ENCODE measurements around the gene MAMDC2. TPM values are rescaled to one million over a fixed set of nuclear protein-coding genes. Genes with fewer than 3 reads are reported as not detected.

MAMDC2 gene
- total and polyA plus RNA-seq, 2 of the 4 experiments (the other 2 are of a cell fraction), result 5.0 to 5.2 TPM

GRCh38 chr9:70013598-70014196 lies 30.0 kb upstream of the MAMDC2 start:
- Histone ChIP-seq H3K18ac (ENCODE audit: low read depth, low read length) (no peak overlapping the region), H3K9me1 (ENCODE audit: insufficient read depth, low read length) (0 out of 2 replicates have a peak, but pooled peaks cover 6% of the 10 kb centered on the region), H3K4ac (ENCODE audit: low read depth, low read length) (peak overlapping the region; percentile 64; the same call in 1 of the 2 replicates), H3K27me3 (ENCODE audit: control insufficient read depth, insufficient read depth, low read length) (no peaks in the 10 kb centered on the region), H2BK15ac (ENCODE audit: low read depth, low read length) (no peak overlapping the region; the same call in 2 of the 3 replicates), H2BK5ac (ENCODE audit: low read depth, low read length, poor library complexity, severe bottlenecking) (no peak overlapping the region), H3K14ac (replicated peaks; ENCODE audit: low read depth, low read length) (peak overlapping the region; percentile 7; the same call in 1 of the 2 replicates), H3K36me3 (ENCODE audit: control insufficient read depth, insufficient read depth, low read length) (no peaks in the 10 kb centered on the region), H4K8ac (ENCODE audit: low read depth in 2 of 2, low read length in 2 of 2) (peak overlapping the region in 1 of 2 experiments; percentile 32; a peak in 2 of 4 replicates), H2AK5ac (ENCODE audit: low read depth, low read length) (no peak overlapping the region), H2BK120ac (ENCODE audit: low read depth, low read length) (no peak overlapping the region; the same call in 1 of the 2 replicates), H3K23ac (ENCODE audit: low read depth, low read length) (peak overlapping the region; percentile 41; the same call in 1 of the 2 replicates), H3K4me3 (ENCODE audit: insufficient read depth, low read depth, low read length) (no peak overlapping the region), H2AFZ (replicated peaks; ENCODE audit: low read length, poor library complexity) (peak overlapping the region; percentile 3), H2AK9ac (replicated peaks; ENCODE audit: low read depth, low read length, poor library complexity) (peak overlapping the region; percentile 76), H3K4me2 (ENCODE audit: low read depth, low read length) (no peak overlapping the region), H3K56ac (ENCODE audit: extremely low read depth, insufficient read depth, low read length) (no peak overlapping the region), H3K9me3 (ENCODE audit: control insufficient read depth, insufficient read depth, low read length) (no peaks in the 10 kb centered on the region), H3K79me1 (ENCODE audit: low read depth in 1 of 2, low read length in 2 of 2) (no peaks in the 10 kb centered on the region), H4K91ac (ENCODE audit: insufficient read depth, low read depth, low read length) (no peak overlapping the region), H2BK20ac (ENCODE audit: low read depth, low read length) (no peak overlapping the region), H3K27ac (ENCODE audit: insufficient read depth, low read length) (no peak overlapping the region), H3K9ac (ENCODE audit: low read depth, low read length) (no peak overlapping the region), H4K20me1 (ENCODE audit: insufficient read depth, low read length) (no peaks in the 10 kb centered on the region), H4K5ac (ENCODE audit: low read depth, low read length) (peak overlapping the region; percentile 6; the same call in 1 of the 2 replicates), H3K4me1 (ENCODE audit: control insufficient read depth, insufficient read depth, low read length) (peaks cover 8% of the 10 kb centered on the region)
- POLR2A ChIA-PET (ENCODE audit: unreplicated experiment), result no interaction called here
- in situ Hi-C loops (cut with MboI; ENCODE audit: low sequenced_read_pairs), result no loop called here
- no peak; the same call in 1 of the 2 replicates for ATAC-seq (ENCODE audit: low read depth)
- dilution Hi-C loops (cut with HindIII; ENCODE audit: low sequenced_read_pairs, unreplicated experiment), result no loop called here
- TF ChIP-seq RAD21 (IDR thresholded peaks at IDR 0.05; ENCODE audit: low read length) (no peak), MXI1 (IDR thresholded peaks at IDR 0.05; ENCODE audit: borderline replicate concordance, low read depth, low read length) (no peak), POLR2A (IDR thresholded peaks at IDR 0.05; ENCODE audit: low read depth, low read length) (no peak), CEBPB (IDR thresholded peaks at IDR 0.05; ENCODE audit: low read depth, low read length) (peak; percentile 71), MAFK (IDR thresholded peaks at IDR 0.05; ENCODE audit: low read depth, low read length) (no peak), FOS (IDR thresholded peaks at IDR 0.05; ENCODE audit: low read depth, low read length) (peak; percentile 26; the same call in 1 of the 2 replicates)
- no TSS peak for BruUV-seq (replicated peaks)
- DNase-seq, result peak; percentile 73
- CTCF ChIA-PET, result interaction anchor here (0.7 kb wide), 1 partner anchor 14 kb away, joined by 3 read pairs; no protein-coding TSS in a partner anchor
- WGBS, 2 experiments (ENCODE audit: extremely low coverage in 2 of 2, insufficient read length in 1 of 2), result 60% methylated on average over 1 of the region's 2 CpGs; no CpG with 5 or more reads in 1 of the 2 experiments
- intact Hi-C loops (cut with micrococcal nuclease), result no loop called here

All from IMR-90 (cell line).